ENCODE results near the gene ITGA6.

Gene ITGA6

GRCh38 chr2:172489681-172490080 lies 62.3 kb downstream of the ITGA6 start:
- Histone ChIP-seq H3K36me3 (ENCODE audit: insufficient read depth, low read length) (no peaks in the 10 kb centered on the region), H3K27me3 (ENCODE audit: insufficient read depth, low read length) (no peaks in the 10 kb centered on the region), H3K4me1 (ENCODE audit: control insufficient read depth, insufficient read depth, low read length, unreplicated experiment) (no peaks in the 10 kb centered on the region), H3K4me3 (ENCODE audit: low read depth, low read length) (no peak overlapping the region), H3K79me2 (ENCODE audit: control insufficient read depth, insufficient read depth, low read length, unreplicated experiment) (no peaks in the 10 kb centered on the region), H2AFZ (ENCODE audit: low read length, unreplicated experiment) (no peak overlapping the region), H3K27ac (ENCODE audit: low read depth, low read length) (no peak overlapping the region)

GRCh38 chr2:172496160-172496608 lies 68.8 kb downstream of the ITGA6 start:
- H3K36me3 ChIP-seq (ENCODE audit: insufficient read depth, low read length) = no peaks in the 10 kb centered on the region; the same call in 1 of the 2 replicates
- H3K4me1 ChIP-seq (ENCODE audit: control insufficient read depth, insufficient read depth, low read length, unreplicated experiment) = no peaks in the 10 kb centered on the region
- H3K79me2 ChIP-seq (ENCODE audit: control insufficient read depth, insufficient read depth, low read length, unreplicated experiment) = no peaks in the 10 kb centered on the region
- no peaks in the 10 kb centered on the region for H3K27me3 ChIP-seq (ENCODE audit: insufficient read depth, low read length)
- no peak overlapping the region for H2AFZ ChIP-seq (ENCODE audit: low read length, unreplicated experiment)
- no peak overlapping the region for H3K27ac ChIP-seq (ENCODE audit: low read depth, low read length)
- no peak overlapping the region for H3K4me3 ChIP-seq (ENCODE audit: low read depth, low read length)

GRCh38 chr2:172507199-172507598 lies 79.8 kb downstream of the ITGA6 start:
- Histone ChIP-seq H3K27ac (ENCODE audit: low read depth, low read length) (no peak overlapping the region), H3K4me3 (ENCODE audit: low read depth, low read length) (no peak overlapping the region), H3K27me3 (ENCODE audit: insufficient read depth, low read length) (no peaks in the 10 kb centered on the region), H3K79me2 (ENCODE audit: control insufficient read depth, insufficient read depth, low read length, unreplicated experiment) (no peaks in the 10 kb centered on the region), H3K36me3 (ENCODE audit: insufficient read depth, low read length) (no peaks in the 10 kb centered on the region; the same call in 1 of the 2 replicates), H2AFZ (ENCODE audit: low read length, unreplicated experiment) (no peak overlapping the region), H3K4me1 (ENCODE audit: control insufficient read depth, insufficient read depth, low read length, unreplicated experiment) (no peaks in the 10 kb centered on the region)

- no peaks in the 10 kb centered on the region; the same call in none of the 2 replicates for H3K36me3 ChIP-seq (ENCODE audit: insufficient read depth, low read length)
- no peaks in the 10 kb centered on the region for H3K4me1 ChIP-seq (ENCODE audit: control insufficient read depth, insufficient read depth, low read length, unreplicated experiment)
- no peak overlapping the region for H3K4me3 ChIP-seq (ENCODE audit: low read depth, low read length)
- H3K27ac ChIP-seq (ENCODE audit: low read depth, low read length) = no peak overlapping the region
- no peaks in the 10 kb centered on the region for H3K79me2 ChIP-seq (ENCODE audit: control insufficient read depth, insufficient read depth, low read length, unreplicated experiment)
- no peak overlapping the region for H2AFZ ChIP-seq (ENCODE audit: low read length, unreplicated experiment)
- no peaks in the 10 kb centered on the region for H3K27me3 ChIP-seq (ENCODE audit: insufficient read depth, low read length)
Observed at GRCh38 chr2:172510088-172510487, 82.7 kb downstream of the ITGA6 start.

GRCh38 chr2:172510548-172510947 lies 83.2 kb downstream of the ITGA6 start:
- H3K27ac ChIP-seq (ENCODE audit: low read depth, low read length) = no peak overlapping the region

GRCh38 chr2:172512810-172513523 lies 85.6 kb downstream of the ITGA6 start:
- Histone ChIP-seq H3K27me3 (ENCODE audit: insufficient read depth, low read length) (no peaks in the 10 kb centered on the region), H3K36me3 (ENCODE audit: insufficient read depth, low read length) (no peaks in the 10 kb centered on the region; the same call in none of the 2 replicates), H3K27ac (ENCODE audit: low read depth, low read length) (no peak overlapping the region), H3K79me2 (ENCODE audit: control insufficient read depth, insufficient read depth, low read length, unreplicated experiment) (no peaks in the 10 kb centered on the region), H2AFZ (ENCODE audit: low read length, unreplicated experiment) (no peak overlapping the region), H3K4me3 (ENCODE audit: low read depth, low read length) (no peak overlapping the region), H3K4me1 (ENCODE audit: control insufficient read depth, insufficient read depth, low read length, unreplicated experiment) (peaks cover 3% of the 10 kb centered on the region)

More at GRCh38 chr2:172510548-172510947, 83.2 kb downstream of the ITGA6 start:
- no peaks in the 10 kb centered on the region for H3K27me3 ChIP-seq (ENCODE audit: insufficient read depth, low read length)
- H3K79me2 ChIP-seq (ENCODE audit: control insufficient read depth, insufficient read depth, low read length, unreplicated experiment) = no peaks in the 10 kb centered on the region
- H3K4me1 ChIP-seq (ENCODE audit: control insufficient read depth, insufficient read depth, low read length, unreplicated experiment) = no peaks in the 10 kb centered on the region
- no peaks in the 10 kb centered on the region; the same call in none of the 2 replicates for H3K36me3 ChIP-seq (ENCODE audit: insufficient read depth, low read length)
- H3K4me3 ChIP-seq (ENCODE audit: low read depth, low read length) = no peak overlapping the region
- no peak overlapping the region for H2AFZ ChIP-seq (ENCODE audit: low read length, unreplicated experiment)

- H3K36me3 ChIP-seq (ENCODE audit: insufficient read depth, low read length) = no peaks in the 10 kb centered on the region; the same call in none of the 2 replicates
- H2AFZ ChIP-seq (ENCODE audit: low read length, unreplicated experiment) = no peak overlapping the region
Observed at GRCh38 chr2:172513524-172513900, 86.1 kb downstream of the ITGA6 start.

GRCh38 chr2:172513935-172514586 lies 86.7 kb downstream of the ITGA6 start:
- H3K4me3 ChIP-seq (ENCODE audit: low read depth, low read length) = no peak overlapping the region
- H3K79me2 ChIP-seq (ENCODE audit: control insufficient read depth, insufficient read depth, low read length, unreplicated experiment) = no peaks in the 10 kb centered on the region
- no peaks in the 10 kb centered on the region for H3K27me3 ChIP-seq (ENCODE audit: insufficient read depth, low read length)
- H2AFZ ChIP-seq (ENCODE audit: low read length, unreplicated experiment) = no peak overlapping the region
- H3K27ac ChIP-seq (ENCODE audit: low read depth, low read length) = no peak overlapping the region
- H3K36me3 ChIP-seq (ENCODE audit: insufficient read depth, low read length) = no peaks in the 10 kb centered on the region; the same call in none of the 2 replicates
- H3K4me1 ChIP-seq (ENCODE audit: control insufficient read depth, insufficient read depth, low read length, unreplicated experiment) = peaks cover 3% of the 10 kb centered on the region

More at GRCh38 chr2:172513524-172513900, 86.1 kb downstream of the ITGA6 start:
- Histone ChIP-seq H3K4me1 (ENCODE audit: control insufficient read depth, insufficient read depth, low read length, unreplicated experiment) (peaks cover 3% of the 10 kb centered on the region), H3K4me3 (ENCODE audit: low read depth, low read length) (no peak overlapping the region), H3K27ac (ENCODE audit: low read depth, low read length) (no peak overlapping the region), H3K79me2 (ENCODE audit: control insufficient read depth, insufficient read depth, low read length, unreplicated experiment) (no peaks in the 10 kb centered on the region), H3K27me3 (ENCODE audit: insufficient read depth, low read length) (no peaks in the 10 kb centered on the region)

- Histone ChIP-seq H3K36me3 (ENCODE audit: insufficient read depth, low read length) (no peaks in the 10 kb centered on the region; the same call in none of the 2 replicates), H3K27ac (ENCODE audit: low read depth, low read length) (peak overlapping the region; percentile 31; the same call in 1 of the 2 replicates), H3K4me3 (ENCODE audit: low read depth, low read length) (no peak overlapping the region)
Observed at GRCh38 chr2:172516299-172516698, 88.9 kb downstream of the ITGA6 start.

GRCh38 chr2:172518995-172519394 lies 91.6 kb downstream of the ITGA6 start:
- H3K4me1 ChIP-seq (ENCODE audit: control insufficient read depth, insufficient read depth, low read length, unreplicated experiment) = peaks cover 3% of the 10 kb centered on the region
- H2AFZ ChIP-seq (ENCODE audit: low read length, unreplicated experiment) = no peak overlapping the region
- no peaks in the 10 kb centered on the region for H3K27me3 ChIP-seq (ENCODE audit: insufficient read depth, low read length)
- H3K36me3 ChIP-seq (ENCODE audit: insufficient read depth, low read length) = no peaks in the 10 kb centered on the region
- no peak overlapping the region for H3K4me3 ChIP-seq (ENCODE audit: low read depth, low read length)
- no peak overlapping the region for H3K27ac ChIP-seq (ENCODE audit: low read depth, low read length)
- H3K79me2 ChIP-seq (ENCODE audit: control insufficient read depth, insufficient read depth, low read length, unreplicated experiment) = no peaks in the 10 kb centered on the region

More at GRCh38 chr2:172516299-172516698, 88.9 kb downstream of the ITGA6 start:
- H3K27me3 ChIP-seq (ENCODE audit: insufficient read depth, low read length) = no peaks in the 10 kb centered on the region
- no peak overlapping the region for H2AFZ ChIP-seq (ENCODE audit: low read length, unreplicated experiment)
- peaks cover 3% of the 10 kb centered on the region for H3K4me1 ChIP-seq (ENCODE audit: control insufficient read depth, insufficient read depth, low read length, unreplicated experiment)
- H3K79me2 ChIP-seq (ENCODE audit: control insufficient read depth, insufficient read depth, low read length, unreplicated experiment) = no peaks in the 10 kb centered on the region

All from ACC112 (cell line).